ENCODE measurements around the gene SATB2.

The SATB2 gene

GRCh38 chr2:199405241-199405640, 52.5 kb downstream of the SATB2 start:
- DNase-seq (ENCODE audit: low read depth in 2 of 3, low spot score in 1 of 3): no peak

- DNase-seq (ENCODE audit: low read depth in 2 of 3, low spot score in 1 of 3): no peak
Measured at GRCh38 chr2:199404841-199405240, 52.9 kb downstream of the SATB2 start.

- DNase-seq (ENCODE audit: low read depth in 2 of 3, low spot score in 1 of 3): no peak
Measured at GRCh38 chr2:199395311-199395710, 62.4 kb downstream of the SATB2 start.

GRCh38 chr2:199392363-199392762, 65.4 kb downstream of the SATB2 start:
- DNase-seq (ENCODE audit: low read depth in 2 of 3, low spot score in 1 of 3): no peak

- DNase-seq (ENCODE audit: low read depth in 2 of 3, low spot score in 1 of 3): no peak
Measured at GRCh38 chr2:199388728-199389268, 68.9 kb downstream of the SATB2 start.

GRCh38 chr2:199384043-199384442, 73.7 kb downstream of the SATB2 start:
- DNase-seq (ENCODE audit: low read depth in 2 of 3, low spot score in 1 of 3): no peak

- no peak for DNase-seq (ENCODE audit: low read depth in 2 of 3, low spot score in 1 of 3)
Measured at GRCh38 chr2:199383021-199383420, 74.7 kb downstream of the SATB2 start.

- DNase-seq (ENCODE audit: low read depth in 2 of 3, low spot score in 1 of 3): no peak
Measured at GRCh38 chr2:199382091-199382490, 75.6 kb downstream of the SATB2 start.

- no peak for DNase-seq (ENCODE audit: low read depth in 2 of 3, low spot score in 1 of 3)
Measured at GRCh38 chr2:199381531-199381930, 76.2 kb downstream of the SATB2 start.

GRCh38 chr2:199378948-199379650, 78.6 kb downstream of the SATB2 start:
- no peak for DNase-seq (ENCODE audit: low read depth in 2 of 3, low spot score in 1 of 3)

GRCh38 chr2:199370150-199370780, 87.5 kb downstream of the SATB2 start:
- DNase-seq (ENCODE audit: low read depth in 2 of 3, low spot score in 1 of 3): no peak

GRCh38 chr2:199366406-199366805, 91.3 kb downstream of the SATB2 start:
- DNase-seq (ENCODE audit: low read depth in 2 of 3, low spot score in 1 of 3): no peak

GRCh38 chr2:199364153-199364552, 93.6 kb downstream of the SATB2 start:
- no peak for DNase-seq (ENCODE audit: low read depth in 2 of 3, low spot score in 1 of 3)

- DNase-seq (ENCODE audit: low read depth in 2 of 3, low spot score in 1 of 3): no peak
Measured at GRCh38 chr2:199356412-199356811, 101.3 kb downstream of the SATB2 start.

GRCh38 chr2:199348871-199349270, 108.9 kb downstream of the SATB2 start:
- no peak for DNase-seq (ENCODE audit: low read depth in 2 of 3, low spot score in 1 of 3)

- DNase-seq (ENCODE audit: low read depth in 2 of 3, low spot score in 1 of 3): no peak
Measured at GRCh38 chr2:199344012-199344411, 113.7 kb downstream of the SATB2 start.

- DNase-seq (ENCODE audit: low read depth in 2 of 3, low spot score in 1 of 3): no peak
Measured at GRCh38 chr2:199342334-199342733, 115.4 kb downstream of the SATB2 start.

GRCh38 chr2:199341123-199341522, 116.6 kb downstream of the SATB2 start:
- no peak for DNase-seq (ENCODE audit: low read depth in 2 of 3, low spot score in 1 of 3)

- DNase-seq (ENCODE audit: low read depth in 2 of 3, low spot score in 1 of 3): no peak
Measured at GRCh38 chr2:199339891-199340605, 117.7 kb downstream of the SATB2 start.

GRCh38 chr2:199336546-199336945, 121.2 kb downstream of the SATB2 start:
- DNase-seq (ENCODE audit: low read depth in 2 of 3, low spot score in 1 of 3): no peak

- DNase-seq (ENCODE audit: low read depth in 2 of 3, low spot score in 1 of 3): no peak
Measured at GRCh38 chr2:199335502-199335901, 122.2 kb downstream of the SATB2 start.

- DNase-seq (ENCODE audit: low read depth in 2 of 3, low spot score in 1 of 3): no peak
Measured at GRCh38 chr2:199329466-199329865, 128.3 kb downstream of the SATB2 start.
